GM18498 (cell line): Measurements from ENCODE around the gene TSPAN11.

Experiments used
- ATAC-seq: cut with Tn5 transposase; IDR thresholded peaks from one replicate; pipeline ENCODE4 v1.9.1; 2021; ENCODE audit warnings: mild to moderate bottlenecking, moderate library complexity; ENCODE audit not compliant: unreplicated experiment

TSPAN11 gene

GRCh38 chr12:30910038-30910350 is 16.6 kb upstream of the TSPAN11 start:
- no peak for ATAC-seq

GRCh38 chr12:30911207-30911606 is 15.3 kb upstream of the TSPAN11 start:
- no peak for ATAC-seq

GRCh38 chr12:30913323-30913722 is 13.2 kb upstream of the TSPAN11 start:
- no peak for ATAC-seq

- ATAC-seq, result no peak
Measured at GRCh38 chr12:30914986-30915591, 11.5 kb upstream of the TSPAN11 start.

- ATAC-seq, result no peak
Measured at GRCh38 chr12:30923057-30923456, 3.5 kb upstream of the TSPAN11 start.

GRCh38 chr12:30925607-30926242 is 823 bp upstream of the TSPAN11 start:
- ATAC-seq, result no peak

GRCh38 chr12:30927222-30927611 is 669 bp downstream of the TSPAN11 start:
- ATAC-seq, result no peak

GRCh38 chr12:30928356-30929244 is 2.1 kb downstream of the TSPAN11 start:
- no peak for ATAC-seq

GRCh38 chr12:30930238-30930637 is 3.7 kb downstream of the TSPAN11 start:
- no peak for ATAC-seq

GRCh38 chr12:30930641-30931040 is 4.1 kb downstream of the TSPAN11 start:
- ATAC-seq, result no peak

- ATAC-seq, result no peak
Measured at GRCh38 chr12:30932881-30933280, 6.3 kb downstream of the TSPAN11 start.

GRCh38 chr12:30934811-30935210 is 8.3 kb downstream of the TSPAN11 start:
- ATAC-seq, result no peak

GRCh38 chr12:30936036-30936435 is 9.5 kb downstream of the TSPAN11 start:
- ATAC-seq, result no peak

GRCh38 chr12:30939234-30939633 is 12.7 kb downstream of the TSPAN11 start:
- no peak for ATAC-seq

- no peak for ATAC-seq
Measured at GRCh38 chr12:30942486-30942885, 15.9 kb downstream of the TSPAN11 start.

- ATAC-seq, result no peak
Measured at GRCh38 chr12:30942936-30943335, 16.4 kb downstream of the TSPAN11 start.

- no peak for ATAC-seq
Measured at GRCh38 chr12:30945443-30946164, 19.1 kb downstream of the TSPAN11 start.

GRCh38 chr12:30952015-30952414 is 25.5 kb downstream of the TSPAN11 start:
- no peak for ATAC-seq

- ATAC-seq, result no peak
Measured at GRCh38 chr12:30953257-30953656, 26.7 kb downstream of the TSPAN11 start.

GRCh38 chr12:30953951-30954751 is 27.6 kb downstream of the TSPAN11 start:
- no peak for ATAC-seq

- no peak for ATAC-seq
Measured at GRCh38 chr12:30955214-30955613, 28.7 kb downstream of the TSPAN11 start.
